C4-2B (cell line): ENCODE results near the gene MED28.
A peak's percentile ranks its signal among the peaks of the same experiment; 100 is the strongest.
"Not testable (repeated sequence)": the region's sequence is repeated elsewhere in the genome, so short reads cannot be mapped to it uniquely, and the experiment has no call there.

Source experiments
- H3K27ac ChIP-seq: fragments of 450-650 bp; 2 replicates; pipeline ENCODE4 v1.5.1; 2017
- CTCF ChIP-seq: fragments of 450-650 bp; conservative IDR thresholded peaks from 2 replicates; pipeline ENCODE4 v1.5.1; 2017; ENCODE audit warnings: mild to moderate bottlenecking
- ZFX ChIP-seq: fragments of 450-650 bp; IDR thresholded peaks from 2 replicates; pipeline ENCODE4 v1.6.1; 2017

The MED28 gene

DNA sequence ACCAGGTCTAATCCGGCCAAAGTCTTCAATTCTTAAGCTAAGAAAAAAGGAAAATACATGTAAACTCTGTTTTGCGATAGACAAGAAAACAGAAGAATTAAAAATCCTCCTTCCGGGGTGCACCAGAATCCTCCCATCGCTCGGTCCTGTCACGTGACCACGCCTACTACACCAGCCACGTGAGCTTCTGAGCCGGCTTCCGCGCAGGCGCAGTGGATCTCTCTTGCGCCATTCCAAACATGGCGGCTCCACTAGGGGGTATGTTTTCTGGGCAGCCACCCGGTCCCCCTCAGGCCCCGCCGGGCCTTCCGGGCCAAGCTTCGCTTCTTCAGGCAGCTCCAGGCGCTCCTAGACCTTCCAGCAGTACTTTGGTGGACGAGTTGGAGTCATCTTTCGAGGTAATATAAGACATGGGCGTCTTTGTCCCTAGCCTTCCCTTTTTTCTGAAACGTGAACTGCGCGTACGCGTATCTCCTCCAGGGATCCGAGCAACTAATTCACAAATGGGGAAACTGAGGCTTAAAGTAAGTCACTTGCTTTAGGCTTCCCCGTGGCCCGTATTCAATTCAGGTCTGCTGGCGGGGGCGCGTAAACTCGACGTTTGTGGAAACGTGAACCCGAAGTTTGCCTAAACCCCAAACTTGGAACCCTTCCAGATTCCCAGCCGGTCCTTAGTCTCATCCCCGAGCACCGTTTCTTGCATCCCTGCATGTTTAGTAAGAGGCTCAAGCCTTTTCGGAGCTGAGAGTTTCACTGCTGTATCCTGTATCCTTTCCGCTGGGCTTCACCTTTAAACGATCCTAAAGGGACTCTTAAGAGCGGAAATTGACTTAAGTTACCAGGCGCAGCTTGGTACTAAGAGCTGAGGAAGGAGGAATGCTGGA lies at the start of gene MED28:
Gene MED28 (plus strand): TSS at position 226 of the 884 bp plus-strand sequence. CDS start 14 bp downstream, at position 240.
- peak within 1 kb of the TSS; percentile 84 for H3K27ac ChIP-seq
- TF ChIP-seq ZFX (no peak), CTCF (no peak)

- H3K27ac ChIP-seq: no peak overlapping the region
- no peak for TF ChIP-seq ZFX
- TF ChIP-seq CTCF: no peak
Observed at GRCh38 chr4:17565846-17566245, 48.6 kb upstream of the MED28 start.

DNA sequence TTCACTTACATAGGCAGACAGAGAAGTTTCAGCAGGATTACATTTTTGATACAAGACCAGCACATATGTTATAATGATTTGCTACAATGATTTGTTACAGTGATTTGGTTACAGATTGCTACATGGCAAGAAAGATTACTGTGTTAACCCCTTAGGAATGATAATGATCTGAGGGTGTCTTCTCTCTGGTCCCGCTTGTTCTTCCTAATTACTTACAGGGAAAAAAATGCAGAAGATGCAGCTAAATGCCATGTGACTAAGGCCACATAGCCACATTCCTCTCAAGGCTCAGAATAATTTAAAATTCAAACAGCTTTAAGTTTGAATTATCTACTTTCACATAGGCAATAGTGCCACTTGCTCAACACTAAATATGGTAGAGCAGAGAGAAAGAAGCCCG lies 47.2 kb upstream of the MED28 start:
- TF ChIP-seq CTCF: no peak
- no peak for TF ChIP-seq ZFX
- no peak overlapping the region for H3K27ac ChIP-seq

- H3K27ac ChIP-seq: no peak overlapping the region
- no peak for TF ChIP-seq ZFX
- no peak for TF ChIP-seq CTCF
Observed at GRCh38 chr4:17574206-17574605, 40.2 kb upstream of the MED28 start.

GRCh38 chr4:17575177-17575576 lies 39.3 kb upstream of the MED28 start:
- H3K27ac ChIP-seq: not testable (repeated sequence)

DNA sequence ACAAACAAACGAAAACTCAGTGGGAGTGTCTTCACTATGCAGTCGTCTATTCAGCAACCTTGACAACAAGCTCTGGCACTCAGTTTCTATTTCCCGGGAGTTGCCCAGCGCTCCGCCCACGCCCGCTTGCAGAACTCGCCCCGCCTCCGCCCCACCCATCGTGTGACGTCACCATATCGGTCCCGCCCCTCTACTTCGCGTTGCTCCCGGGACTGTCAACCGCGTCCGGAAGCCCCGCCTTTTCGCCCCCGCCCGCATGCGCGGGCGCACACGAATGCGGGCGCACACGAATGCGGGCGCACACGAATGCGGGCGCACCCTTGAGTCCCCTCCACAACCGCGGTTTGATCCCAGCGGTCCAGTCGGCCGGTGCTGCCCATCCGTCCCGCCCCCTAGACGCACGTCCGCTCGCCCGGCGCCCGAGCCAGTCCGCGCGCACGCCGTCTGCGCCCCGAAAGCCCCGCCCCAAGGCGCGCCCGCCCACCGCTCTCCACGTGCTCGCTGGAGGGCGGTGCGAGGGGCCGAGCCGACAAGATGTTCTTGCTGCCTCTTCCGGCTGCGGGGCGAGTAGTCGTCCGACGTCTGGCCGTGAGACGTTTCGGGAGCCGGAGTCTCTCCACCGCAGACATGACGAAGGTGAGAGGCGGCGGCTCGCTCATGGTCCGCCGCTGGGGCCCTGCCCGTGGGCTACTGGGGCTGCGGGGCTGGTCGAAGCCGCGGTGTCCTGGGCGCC lies 37.3 kb upstream of the MED28 start, which contains the start of gene LAP3:
Gene LAP3 (plus strand): TSS at position 267 of the 733 bp plus-strand sequence. CDS start 268 bp downstream, at position 535.
- no peak for TF ChIP-seq ZFX
- no peak for TF ChIP-seq CTCF
- peak within 1 kb of the TSS; percentile 89 for H3K27ac ChIP-seq

GRCh38 chr4:17577665-17578481 lies 36.6 kb upstream of the MED28 start:
- TF ChIP-seq ZFX (peak; percentile 39; the same call in 1 of the 2 replicates), CTCF (no peak; the same call in 1 of the 2 replicates)
- peak overlapping the region; percentile 89 for H3K27ac ChIP-seq
